Esophagus squamous epithelium (tissue), 4 donors: Measurements from ENCODE around the gene STN1.

Source experiments
- POLR2A ChIP-seq, 4 donors: fragments of 450-650 bp; IDR thresholded peaks; one replicate each; pipeline ENCODE4 v1.6.1; 2017; ENCODE audit warnings: antibody characterized with exemption in 4 of 4, mild to moderate bottlenecking in 4 of 4, moderate library complexity in 3 of 4
- TF ChIP-seq, protein P1 (sequence below), 6 experiments: fragments of 450-650 bp in 4 of 6; fragments of 200-600 bp in 2 of 6; sonication (generic) in 2 of 6; IDR thresholded peaks; one replicate each; pipeline ENCODE4 v1.5.1; 2016 to 2019; ENCODE audit warnings: antibody characterized with exemption in 6 of 6, mild to moderate bottlenecking in 4 of 6, moderate library complexity in 4 of 6

DNA sequence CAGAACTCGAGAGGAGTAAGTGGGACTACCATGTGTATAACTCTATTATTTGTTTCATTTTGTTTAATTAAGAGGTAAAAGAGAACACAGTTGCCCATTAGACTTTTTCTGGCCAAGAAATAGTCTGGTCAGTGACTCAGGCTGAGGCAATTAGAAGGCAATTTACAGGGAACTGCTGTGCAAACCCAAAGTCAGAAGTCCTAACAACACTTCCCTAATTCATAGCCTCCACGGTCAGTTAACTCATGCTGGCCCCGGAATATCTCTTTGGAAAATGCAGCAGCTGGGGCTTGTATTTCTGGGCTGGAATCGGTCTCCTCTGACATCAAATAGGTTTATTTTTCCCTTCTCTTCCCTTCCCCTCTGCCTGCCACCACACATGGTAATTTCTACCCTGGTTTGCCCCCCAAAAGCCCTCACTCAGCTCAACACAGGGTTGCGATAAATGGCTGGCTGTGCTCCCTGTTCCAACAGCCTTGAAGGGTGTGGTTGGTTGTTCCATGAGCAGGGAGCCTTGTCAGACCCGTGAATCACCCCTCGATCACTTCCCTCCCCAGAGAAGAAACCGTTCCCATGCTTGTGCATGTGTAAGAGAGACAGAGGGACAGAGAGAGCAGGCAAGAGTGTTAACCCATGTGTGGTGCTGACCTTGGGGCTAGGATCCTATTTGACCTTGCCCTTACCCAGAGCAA is 68.0 kb downstream of the STN1 start:
- TF ChIP-seq, protein P1, sequence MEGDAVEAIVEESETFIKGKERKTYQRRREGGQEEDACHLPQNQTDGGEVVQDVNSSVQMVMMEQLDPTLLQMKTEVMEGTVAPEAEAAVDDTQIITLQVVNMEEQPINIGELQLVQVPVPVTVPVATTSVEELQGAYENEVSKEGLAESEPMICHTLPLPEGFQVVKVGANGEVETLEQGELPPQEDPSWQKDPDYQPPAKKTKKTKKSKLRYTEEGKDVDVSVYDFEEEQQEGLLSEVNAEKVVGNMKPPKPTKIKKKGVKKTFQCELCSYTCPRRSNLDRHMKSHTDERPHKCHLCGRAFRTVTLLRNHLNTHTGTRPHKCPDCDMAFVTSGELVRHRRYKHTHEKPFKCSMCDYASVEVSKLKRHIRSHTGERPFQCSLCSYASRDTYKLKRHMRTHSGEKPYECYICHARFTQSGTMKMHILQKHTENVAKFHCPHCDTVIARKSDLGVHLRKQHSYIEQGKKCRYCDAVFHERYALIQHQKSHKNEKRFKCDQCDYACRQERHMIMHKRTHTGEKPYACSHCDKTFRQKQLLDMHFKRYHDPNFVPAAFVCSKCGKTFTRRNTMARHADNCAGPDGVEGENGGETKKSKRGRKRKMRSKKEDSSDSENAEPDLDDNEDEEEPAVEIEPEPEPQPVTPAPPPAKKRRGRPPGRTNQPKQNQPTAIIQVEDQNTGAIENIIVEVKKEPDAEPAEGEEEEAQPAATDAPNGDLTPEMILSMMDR (IDR thresholded peaks at IDR 0.05) = no peak
- no peak for TF ChIP-seq POLR2A (IDR thresholded peaks at IDR 0.05)
